NCI-H2081 treated with DMSO at 0.1 percent for 48 hours (cell line): Measurements from ENCODE around the gene LEPR.
"Not testable (repeated sequence)": the region's sequence is repeated elsewhere in the genome, so short reads cannot be mapped to it uniquely, and the experiment has no call there.

Experiments used
- DNase-seq: peaks from one replicate; lab custom pipeline; 2025; lab: John Stamatoyannopoulos, UW

LEPR gene, protein sequence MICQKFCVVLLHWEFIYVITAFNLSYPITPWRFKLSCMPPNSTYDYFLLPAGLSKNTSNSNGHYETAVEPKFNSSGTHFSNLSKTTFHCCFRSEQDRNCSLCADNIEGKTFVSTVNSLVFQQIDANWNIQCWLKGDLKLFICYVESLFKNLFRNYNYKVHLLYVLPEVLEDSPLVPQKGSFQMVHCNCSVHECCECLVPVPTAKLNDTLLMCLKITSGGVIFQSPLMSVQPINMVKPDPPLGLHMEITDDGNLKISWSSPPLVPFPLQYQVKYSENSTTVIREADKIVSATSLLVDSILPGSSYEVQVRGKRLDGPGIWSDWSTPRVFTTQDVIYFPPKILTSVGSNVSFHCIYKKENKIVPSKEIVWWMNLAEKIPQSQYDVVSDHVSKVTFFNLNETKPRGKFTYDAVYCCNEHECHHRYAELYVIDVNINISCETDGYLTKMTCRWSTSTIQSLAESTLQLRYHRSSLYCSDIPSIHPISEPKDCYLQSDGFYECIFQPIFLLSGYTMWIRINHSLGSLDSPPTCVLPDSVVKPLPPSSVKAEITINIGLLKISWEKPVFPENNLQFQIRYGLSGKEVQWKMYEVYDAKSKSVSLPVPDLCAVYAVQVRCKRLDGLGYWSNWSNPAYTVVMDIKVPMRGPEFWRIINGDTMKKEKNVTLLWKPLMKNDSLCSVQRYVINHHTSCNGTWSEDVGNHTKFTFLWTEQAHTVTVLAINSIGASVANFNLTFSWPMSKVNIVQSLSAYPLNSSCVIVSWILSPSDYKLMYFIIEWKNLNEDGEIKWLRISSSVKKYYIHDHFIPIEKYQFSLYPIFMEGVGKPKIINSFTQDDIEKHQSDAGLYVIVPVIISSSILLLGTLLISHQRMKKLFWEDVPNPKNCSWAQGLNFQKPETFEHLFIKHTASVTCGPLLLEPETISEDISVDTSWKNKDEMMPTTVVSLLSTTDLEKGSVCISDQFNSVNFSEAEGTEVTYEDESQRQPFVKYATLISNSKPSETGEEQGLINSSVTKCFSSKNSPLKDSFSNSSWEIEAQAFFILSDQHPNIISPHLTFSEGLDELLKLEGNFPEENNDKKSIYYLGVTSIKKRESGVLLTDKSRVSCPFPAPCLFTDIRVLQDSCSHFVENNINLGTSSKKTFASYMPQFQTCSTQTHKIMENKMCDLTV

DNA sequence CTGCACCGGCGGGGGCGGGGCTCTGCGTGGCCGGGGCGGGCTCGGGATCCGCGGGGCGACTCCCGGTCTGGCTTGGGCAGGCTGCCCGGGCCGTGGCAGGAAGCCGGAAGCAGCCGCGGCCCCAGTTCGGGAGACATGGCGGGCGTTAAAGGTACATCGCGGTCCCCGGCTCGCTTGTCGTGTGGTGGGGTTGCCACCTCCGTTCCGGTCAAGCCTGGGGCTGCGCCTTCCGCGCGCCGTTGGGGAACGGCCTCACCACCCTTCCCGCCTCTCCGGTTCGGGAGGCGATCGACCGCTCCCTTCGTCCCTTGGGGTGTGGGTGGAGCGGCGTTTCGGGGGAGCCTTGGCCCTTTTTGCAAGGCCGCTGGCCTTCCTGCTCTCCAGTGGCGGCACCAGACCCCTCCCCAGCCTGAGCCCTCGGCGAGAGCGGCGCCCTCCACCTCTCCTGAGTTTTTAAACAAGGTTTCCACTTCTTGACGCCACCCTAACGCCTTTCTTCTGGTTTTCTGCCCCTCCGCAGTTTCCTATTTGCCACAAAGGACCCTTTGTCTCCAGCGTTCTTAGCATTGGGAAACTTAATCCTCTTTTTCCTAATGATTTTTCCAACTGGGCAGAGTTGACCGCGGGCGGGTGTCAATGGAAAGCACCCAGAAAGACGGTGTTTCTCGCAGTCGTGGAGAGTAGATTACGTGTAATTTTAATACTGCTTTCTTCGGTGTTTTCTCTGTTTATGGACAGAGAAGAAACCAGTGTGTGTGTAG, at the start of gene LEPR, which contains the start of gene LEPROT:
TSS of gene LEPR (plus strand) at position 79 of the 761 bp plus-strand sequence. CDS start 144,898 bp downstream, outside the sequence.
TSS of gene LEPROT (plus strand) at position 79 of the 761 bp plus-strand sequence. CDS start at position 136, 57 bp downstream.
- no peak for DNase-seq

DNA sequence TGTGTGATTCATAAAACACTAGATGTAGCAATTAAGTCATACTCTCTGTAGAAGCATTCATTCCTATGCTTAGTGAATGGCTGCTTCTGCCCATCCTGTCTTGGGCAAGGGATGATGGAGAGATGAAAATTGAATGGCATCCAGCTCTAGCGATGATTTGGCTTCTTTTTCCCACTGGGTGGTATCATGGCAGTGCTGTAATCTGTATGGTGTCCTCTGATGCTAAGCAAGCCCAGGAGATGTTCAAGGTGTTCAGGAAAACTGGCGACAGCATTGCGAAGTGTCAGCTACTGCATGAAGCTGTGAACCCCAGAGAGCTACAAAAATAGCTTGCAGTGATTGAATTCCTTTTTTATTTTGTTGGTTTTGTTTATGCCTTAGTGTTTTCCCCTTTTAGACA, 48.9 kb upstream of the LEPR start:
- DNase-seq: no peak

GRCh38 chr1:65372557-65372956, 47.9 kb upstream of the LEPR start:
- DNase-seq: no peak

DNA sequence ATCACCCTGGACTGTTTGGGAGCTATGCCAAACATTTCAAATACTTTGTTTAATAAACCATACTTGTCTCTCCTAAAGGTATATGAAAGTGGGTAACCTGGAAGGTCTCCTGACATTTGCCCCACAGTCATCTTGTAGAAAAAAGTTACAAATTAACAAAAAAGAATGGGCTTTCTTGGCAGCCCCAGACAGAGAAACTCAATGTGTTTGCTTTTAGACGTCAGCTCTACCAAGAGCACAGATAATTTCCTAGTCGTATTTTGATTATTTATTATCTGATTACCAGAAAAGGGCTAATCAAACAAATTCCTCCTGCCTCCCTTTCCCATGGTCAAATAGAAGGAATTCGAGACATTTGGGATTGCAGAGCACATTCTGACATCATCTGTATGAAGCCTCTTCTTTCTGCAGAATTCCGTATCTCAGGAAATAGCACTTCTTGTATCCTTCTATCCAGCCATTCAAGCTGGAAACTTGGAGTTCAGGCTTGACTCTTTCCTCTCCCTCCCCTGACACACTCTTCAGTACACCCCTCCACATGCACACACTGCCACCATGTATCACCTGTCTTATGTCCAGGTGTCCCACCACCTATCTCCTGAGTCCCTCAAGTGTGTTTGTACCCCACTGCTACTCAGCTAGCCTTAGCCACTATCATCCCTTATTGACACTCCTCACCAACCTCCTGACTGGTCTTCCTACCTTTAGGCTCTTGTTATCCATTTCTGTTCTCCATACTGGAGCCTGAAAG, 42.8 kb upstream of the LEPR start:
- DNase-seq: no peak

DNA sequence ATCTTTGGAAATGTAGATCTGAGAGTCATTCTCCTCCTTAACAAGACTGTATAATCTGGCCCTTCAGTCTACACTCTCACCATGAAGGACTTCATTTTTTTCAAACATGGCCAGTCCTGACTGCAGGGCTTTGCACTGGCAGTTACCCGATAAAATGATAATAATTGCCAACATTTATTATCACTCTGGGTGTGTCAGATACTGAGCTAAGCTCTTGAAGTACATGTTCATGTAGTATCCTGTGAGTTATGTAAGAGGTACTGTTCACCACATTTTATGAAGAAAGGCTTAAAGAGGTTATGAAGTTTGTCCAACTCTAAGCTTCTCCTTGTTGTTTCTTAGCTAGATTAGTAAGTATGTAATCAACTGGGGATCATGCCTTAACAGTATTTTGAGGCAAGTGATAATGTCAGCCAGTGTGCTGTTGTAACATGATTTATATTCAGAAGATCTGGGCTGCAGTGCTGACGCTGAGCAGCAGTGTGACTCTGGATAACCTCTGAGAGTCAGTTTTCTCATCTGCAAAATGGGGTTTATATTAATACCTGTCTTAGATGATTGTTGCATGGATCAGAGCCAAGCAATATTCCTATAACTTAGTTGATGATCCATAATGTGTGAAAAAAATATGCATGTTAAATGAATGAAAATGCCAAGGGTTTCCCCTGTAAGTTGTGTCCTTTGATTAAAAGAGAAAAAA, 42.1 kb upstream of the LEPR start:
- no peak for DNase-seq

- not testable (repeated sequence) for DNase-seq
Observed at GRCh38 chr1:65384426-65384825, 36.0 kb upstream of the LEPR start.

DNA sequence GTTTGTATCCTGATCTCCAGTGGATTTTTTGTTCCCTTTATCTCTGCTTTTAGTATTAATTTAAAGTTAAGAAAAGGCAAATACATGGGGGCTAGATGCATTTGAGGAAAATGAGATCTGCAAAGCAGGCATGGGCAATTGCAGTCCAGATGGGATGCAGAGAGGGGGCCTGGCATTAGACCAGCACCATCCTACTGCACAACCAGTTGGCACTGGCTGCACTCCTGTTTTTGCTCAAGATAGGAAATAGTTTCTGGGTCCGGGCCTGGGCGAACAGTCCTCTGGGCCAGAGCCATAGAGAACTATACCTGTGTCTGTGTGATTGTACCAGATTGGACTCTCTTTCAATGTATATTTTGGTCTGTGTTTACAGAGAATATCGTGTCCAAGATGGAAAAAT, 34.0 kb upstream of the LEPR start:
- no peak for DNase-seq

DNA sequence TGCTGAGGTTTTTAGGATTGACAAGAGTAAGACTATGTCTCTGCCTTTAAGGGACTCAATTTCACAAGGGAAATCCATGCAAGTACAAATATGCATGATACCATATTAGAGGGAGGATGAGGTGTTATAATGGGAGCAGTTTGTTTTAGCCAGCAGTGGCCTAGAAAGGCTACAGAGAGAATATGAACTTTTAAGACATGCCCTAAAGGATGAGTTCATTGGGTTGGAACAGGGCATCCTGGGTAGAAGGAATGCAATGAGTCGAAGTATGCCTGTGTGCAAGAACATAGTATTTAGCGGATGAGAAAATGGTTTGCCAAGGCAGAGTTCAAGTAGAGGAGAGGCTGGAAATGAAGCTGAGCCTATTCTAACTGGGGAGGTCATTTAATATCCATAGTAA, 32.6 kb upstream of the LEPR start:
- no peak for DNase-seq

DNA sequence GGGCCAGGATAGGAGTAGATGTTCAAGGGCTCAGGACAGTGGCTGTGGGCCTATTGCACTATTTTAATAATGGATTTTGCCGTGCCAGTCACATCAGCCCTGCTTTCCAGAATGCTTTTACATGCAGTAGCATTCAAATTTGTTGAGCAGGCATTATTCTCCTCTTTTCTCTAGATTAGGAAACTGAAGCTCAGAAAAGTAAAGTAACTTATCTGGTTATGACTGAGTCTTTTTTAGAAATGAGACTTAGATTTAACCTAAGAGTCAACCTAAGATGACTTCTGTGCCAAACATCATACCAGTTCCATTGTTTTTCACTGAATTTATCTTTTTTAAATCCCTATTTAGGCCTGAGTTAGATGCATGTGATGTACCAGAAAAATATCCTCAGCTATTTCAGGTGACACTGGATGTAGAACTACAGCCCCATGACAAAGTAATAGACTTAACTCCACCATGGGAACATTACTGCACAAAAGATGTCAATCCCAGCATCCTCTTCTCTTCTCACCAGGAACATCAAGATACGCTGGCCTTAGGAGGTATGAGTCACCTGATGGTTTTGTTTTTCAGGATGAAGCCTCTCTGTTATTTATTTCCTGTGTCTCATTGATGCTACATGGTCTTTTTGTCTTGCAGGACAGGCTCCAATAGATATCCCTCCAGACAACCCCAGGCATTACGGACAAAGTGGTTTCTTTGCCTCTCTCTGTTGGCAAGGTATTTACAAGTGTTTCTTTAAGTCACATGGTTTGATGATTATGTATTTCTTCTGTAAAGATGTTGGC, 31.4 kb upstream of the LEPR start:
- no peak for DNase-seq

DNA sequence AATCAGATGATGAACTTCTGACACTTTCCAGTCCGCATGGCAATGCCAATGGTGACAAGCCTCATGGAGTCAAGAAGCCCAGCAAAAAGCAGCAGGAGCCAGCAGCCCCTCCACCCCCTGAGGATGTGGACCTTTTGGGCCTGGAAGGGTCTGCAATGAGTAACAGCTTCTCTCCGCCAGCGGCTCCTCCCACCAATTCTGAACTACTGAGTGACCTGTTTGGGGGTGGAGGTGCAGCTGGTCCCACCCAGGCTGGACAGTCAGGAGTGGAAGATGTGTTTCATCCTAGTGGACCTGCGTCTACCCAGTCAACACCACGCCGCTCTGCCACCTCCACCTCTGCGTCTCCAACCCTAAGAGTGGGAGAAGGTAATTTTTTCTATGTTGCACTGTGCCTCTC, 28.0 kb upstream of the LEPR start:
- no peak for DNase-seq

DNA sequence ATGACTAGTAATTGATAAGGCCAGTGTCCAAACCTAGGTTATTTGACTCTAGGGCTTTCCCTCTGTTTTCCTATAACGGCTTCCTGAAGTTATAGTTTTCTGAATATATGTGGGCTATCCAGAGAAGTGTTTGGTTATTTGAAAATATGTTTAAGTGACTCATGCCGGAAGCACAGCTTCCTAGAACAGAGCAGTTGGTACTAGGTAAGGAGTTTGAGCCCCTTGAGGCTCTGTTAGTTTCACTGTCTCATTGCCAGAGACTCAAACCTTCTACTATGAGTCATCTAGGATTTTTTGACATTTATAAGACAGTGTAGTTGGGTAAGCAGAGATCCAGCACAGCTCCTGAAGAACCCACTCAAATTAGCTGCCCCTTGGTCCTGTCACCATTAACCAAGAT, 27.1 kb upstream of the LEPR start:
- DNase-seq: no peak

- DNase-seq: no peak
Observed at GRCh38 chr1:65393928-65394327, 26.5 kb upstream of the LEPR start.

DNA sequence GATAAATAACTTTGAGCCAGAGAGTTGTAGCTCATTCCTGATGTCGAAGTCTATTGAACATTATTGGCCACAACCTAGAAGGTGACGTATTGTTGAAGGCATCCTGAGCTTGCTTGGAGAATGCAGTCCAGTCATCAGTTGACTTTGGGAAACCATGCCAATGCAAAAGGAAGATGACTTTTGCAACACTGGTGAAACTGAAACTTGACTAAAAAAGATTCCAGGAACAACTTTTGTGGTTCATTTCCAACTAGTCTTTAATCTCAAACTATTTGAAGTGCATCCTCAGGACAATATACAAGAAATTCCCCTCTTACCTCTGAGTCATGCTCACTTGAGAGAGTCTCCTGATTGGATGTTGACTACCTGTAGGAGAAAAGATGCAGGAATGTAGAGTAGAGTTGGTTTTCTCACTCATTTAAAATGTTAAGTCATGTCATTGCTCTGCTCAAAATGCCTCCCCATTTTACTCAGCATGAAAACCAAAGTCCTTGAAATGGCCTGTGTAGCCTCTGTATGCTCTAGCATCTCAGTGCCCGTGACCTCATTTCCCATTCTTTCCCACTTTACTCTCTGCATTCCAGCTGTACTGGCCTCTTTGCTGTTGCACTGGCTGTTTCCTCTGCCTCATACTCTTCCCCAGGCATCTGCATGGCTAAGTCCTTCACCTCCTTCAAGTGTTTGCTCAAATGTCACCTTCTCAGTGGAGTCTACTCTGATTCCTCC, 24.4 kb upstream of the LEPR start:
- DNase-seq: no peak

- DNase-seq: no peak
Observed at GRCh38 chr1:65398083-65398482, 22.4 kb upstream of the LEPR start.

- no peak for DNase-seq
Observed at GRCh38 chr1:65399003-65399402, 21.5 kb upstream of the LEPR start.

DNA sequence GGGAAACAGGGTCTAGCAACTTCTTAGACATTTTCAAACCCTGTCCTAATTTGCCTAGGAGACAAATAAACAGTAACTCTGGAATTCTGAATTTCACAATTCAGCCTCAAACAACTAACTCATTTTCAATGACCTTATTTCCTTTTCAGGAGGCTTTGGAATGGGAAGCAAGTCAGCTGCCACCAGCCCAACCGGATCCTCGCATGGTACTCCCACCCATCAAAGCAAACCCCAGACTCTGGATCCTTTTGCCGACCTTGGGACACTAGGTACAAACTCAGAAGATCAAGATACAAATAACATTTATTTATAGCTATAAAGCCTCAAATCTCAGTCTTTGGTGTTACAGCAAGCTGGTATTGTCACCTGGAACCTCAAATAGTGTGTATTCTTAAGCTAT, 18.9 kb upstream of the LEPR start:
- DNase-seq: no peak

DNA sequence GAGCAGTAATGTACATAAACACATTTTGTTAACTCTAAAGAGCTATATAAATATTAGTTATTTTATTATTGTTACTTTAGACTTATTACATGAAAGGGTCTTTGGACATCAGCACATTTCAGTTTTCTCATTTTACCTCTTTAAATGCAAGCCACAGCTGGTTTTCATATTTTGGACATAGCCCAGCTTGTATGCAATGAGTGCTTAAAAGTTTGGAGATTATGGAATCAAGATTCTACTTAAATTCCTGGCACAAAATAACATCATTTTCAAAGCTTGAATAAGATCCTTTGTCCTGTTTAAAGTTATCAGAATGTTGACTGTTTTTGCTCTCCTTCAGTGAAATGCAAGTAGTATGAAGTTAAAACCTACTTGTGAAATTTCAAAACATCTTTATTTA, 15.5 kb upstream of the LEPR start:
- DNase-seq: no peak

- no peak for DNase-seq
Observed at GRCh38 chr1:65407877-65408276, 12.6 kb upstream of the LEPR start.

DNA sequence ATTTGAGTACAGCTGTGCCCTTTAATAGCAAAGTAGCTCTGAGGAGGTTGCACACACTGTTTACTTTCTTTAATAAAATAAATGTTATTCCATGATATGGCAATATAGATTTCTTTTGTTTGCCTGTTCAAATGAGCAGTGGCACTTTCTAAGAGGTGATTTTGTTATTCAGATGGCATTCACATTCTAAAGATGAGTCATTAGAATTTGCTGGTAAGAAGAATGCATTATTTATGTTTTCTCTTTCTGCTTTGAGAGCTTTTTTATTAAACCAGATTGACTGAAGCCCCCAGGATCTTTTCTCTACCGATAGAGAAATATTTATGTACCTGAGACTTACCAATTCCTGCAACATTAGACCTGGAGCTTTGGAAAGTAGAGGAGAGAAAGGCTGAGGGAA, 11.2 kb upstream of the LEPR start:
- no peak for DNase-seq
